Fibroblast of skin of right biceps (primary cell): Measurements from ENCODE around the gene GSTT4.
"Not testable (repeated sequence)": the region's sequence is repeated elsewhere in the genome, so short reads cannot be mapped to it uniquely, and the experiment has no call there.

Experiments used
- DNase-seq: peaks from one replicate; pipeline ENCODE4 v3.0.0-alpha.2; 2013

Gene GSTT4

DNA sequence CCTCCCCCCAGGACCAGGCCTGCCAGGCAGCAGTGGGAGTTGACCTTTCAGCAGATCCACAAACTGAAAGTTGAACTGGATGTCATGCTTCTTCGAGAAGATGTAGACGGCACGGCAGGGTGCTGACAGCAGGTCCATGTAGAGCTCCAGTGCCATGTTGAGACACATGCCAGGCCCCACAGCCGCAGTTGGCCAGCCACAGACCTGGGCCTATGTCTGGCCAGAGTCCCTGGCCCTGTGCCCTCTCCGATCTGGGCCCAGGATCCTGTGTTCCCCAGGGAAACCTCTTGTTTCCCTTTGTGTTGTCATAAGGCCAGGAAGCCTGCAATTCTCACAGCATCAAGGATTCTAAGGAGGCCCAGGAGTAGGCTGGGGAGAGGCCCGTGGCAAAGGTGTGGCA lies at the start of gene GSTT4:
Gene GSTT4 (minus strand): TSS at position 253 of the 400 bp plus-strand sequence. CDS start 97 bp downstream, at position 156.
- DNase-seq: no peak

DNA sequence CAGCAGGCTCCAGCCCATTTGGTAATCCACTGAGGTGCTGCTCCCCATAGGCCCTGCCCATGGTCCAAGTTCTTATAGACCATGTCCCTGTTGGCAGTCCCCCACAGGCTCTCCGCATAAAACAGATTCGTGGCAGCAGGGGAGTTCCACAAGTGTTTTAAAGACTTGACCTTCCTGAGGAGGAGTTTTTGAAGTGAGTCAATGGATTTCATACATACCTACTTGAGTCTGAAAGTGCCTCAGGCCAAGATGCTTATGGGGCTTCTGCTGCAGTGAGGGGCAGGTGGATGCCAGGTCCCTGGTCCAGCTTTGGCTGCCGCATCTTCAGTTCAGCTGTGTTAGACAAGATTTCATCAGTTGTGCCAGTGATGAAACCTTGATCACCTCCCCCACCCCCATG lies 49.1 kb upstream of the GSTT4 start:
- no peak for DNase-seq

GRCh38 chr22:24053481-24054226 lies 48.4 kb upstream of the GSTT4 start:
- DNase-seq: no peak

DNA sequence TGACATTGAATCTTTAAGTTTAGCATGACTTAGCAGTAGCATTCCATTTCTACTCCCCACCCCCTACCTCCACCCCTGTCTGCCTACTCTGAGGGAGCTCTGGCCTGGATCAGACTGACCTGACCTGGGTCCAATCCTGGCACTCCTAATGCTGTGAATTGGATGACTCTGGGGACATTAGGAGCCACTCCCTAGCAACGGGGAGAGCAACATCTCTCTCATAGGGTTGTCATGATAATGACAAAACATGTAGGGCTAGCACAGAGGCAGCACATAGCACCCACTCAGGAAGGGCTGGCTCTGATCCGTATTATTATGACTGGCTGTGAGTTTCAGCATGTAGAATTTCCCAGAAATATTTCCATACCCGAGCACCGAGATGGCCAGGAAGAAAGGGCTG lies 46.3 kb upstream of the GSTT4 start:
- DNase-seq: no peak

DNA sequence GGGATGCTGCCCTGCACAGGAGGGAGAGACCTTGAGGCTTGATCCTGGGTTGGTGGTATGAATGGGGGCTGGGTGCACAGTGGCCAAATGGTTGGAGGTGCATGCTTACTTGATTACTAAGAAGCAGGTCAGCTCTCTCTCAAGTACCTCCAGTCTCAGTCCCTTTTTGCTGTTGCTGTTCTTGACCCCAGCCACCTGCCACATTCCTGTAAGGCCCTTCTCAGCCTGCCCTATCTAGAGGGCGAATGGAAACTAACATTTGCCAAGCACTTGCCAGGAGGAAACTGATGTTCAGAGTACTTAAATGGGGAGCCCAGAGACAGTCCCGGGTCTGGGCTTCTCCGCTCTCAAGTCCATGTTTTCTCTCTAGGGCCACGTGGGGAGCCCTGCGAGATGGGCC lies 45.8 kb upstream of the GSTT4 start:
- DNase-seq: no peak

DNA sequence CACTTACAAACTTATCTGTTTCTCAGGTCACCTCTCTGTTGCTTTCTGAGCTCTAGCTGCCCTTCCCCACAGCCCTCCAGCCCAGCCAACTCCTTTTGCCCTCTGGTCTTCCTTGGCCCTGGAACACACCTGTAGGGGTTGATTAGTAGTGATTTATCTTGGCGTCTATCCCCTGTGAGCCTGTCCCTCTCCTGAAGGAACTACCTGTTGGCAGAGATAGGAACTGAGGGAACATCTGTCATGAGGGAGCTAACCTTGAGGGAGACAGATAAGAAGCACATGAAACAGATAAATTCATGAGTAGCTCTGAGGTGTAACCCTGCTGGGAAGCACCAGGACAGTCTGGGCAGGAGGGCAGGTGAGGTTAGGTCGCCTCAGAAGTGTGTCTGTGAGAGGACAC lies 44.7 kb upstream of the GSTT4 start:
- no peak for DNase-seq

GRCh38 chr22:24049211-24049610 lies 44.0 kb upstream of the GSTT4 start:
- no peak for DNase-seq

DNA sequence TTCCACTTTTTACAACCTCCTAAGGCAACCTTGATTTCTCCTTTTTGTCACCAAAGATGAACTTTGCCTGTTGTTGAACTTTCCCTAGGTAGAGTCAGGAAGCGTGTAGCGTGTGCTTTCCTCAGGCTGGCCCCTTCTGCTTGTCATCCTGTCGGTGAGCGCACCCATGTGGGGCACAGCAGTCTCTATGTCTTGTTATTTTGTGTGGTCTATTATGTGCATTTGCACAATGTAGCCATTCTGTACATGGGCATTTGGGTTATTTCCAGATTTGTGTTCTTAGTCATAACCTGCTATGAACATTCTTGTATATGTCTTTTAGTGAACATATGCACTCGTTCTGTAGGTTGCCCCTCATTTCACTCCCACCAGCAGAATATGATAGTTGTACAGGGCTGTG lies 40.8 kb upstream of the GSTT4 start:
- DNase-seq: peak; percentile 27

DNA sequence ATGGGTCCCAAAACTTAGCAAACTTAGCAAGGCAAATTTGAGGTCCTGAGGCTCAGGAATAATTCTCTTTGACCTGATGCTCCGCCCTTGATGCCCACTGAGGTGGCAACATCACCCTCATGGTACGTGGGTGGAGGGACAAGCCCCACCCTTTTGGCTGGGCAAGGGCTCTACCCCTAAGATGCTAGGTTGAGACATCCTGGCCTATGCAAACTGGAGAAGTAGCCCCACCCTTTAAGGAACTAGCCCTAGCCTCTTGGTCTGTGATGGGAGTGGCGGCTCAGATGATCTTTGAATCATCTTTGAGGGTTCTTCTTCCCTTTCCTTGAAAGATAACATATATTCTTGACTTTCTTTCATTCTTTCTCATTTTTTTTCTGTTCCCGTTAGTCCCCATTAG lies 38.7 kb upstream of the GSTT4 start:
- DNase-seq: no peak

- DNase-seq: not testable (repeated sequence)
These were observed 38.2 kb upstream of the GSTT4 start for GRCh38 chr22:24043465-24043864.

DNA sequence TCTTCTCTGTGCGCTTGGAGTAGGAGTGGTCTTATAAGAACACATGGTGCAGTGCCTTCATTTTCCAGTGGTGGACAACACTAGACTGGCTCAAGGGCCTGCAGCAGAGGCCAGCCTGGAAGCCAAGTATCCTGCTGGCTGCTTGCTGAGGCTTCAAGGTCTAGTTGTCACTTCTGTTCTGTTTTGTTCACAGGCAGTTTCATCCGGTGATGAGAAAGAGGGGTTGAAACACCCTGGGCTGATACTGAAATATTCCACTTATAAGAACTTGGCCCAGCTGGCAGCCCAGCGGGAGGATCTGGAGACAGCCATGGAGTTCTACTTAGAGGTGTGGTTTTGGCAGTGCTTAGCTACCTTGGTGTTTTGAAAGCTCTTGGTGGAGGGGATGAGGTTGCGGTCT lies 35.7 kb upstream of the GSTT4 start:
- DNase-seq: no peak

DNA sequence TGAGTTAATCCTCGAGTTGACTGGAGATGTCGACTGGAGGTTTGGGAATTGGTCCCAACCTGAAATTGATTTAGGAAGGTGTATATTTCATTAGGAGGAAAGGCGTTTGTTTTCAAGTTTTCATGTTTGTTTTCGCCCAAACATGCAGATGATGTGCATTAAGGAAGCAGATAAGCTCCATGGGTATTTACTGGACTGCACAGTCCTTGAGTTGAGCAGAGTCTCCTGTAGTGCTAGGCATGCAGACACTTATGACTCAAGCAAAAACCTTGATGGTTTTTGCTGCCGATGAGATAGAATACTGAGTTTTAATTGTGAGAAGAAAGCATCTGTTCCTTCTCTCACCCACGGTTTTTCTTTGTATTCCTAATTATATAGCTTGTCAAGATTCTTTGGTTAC lies 33.8 kb upstream of the GSTT4 start:
- no peak for DNase-seq

DNA sequence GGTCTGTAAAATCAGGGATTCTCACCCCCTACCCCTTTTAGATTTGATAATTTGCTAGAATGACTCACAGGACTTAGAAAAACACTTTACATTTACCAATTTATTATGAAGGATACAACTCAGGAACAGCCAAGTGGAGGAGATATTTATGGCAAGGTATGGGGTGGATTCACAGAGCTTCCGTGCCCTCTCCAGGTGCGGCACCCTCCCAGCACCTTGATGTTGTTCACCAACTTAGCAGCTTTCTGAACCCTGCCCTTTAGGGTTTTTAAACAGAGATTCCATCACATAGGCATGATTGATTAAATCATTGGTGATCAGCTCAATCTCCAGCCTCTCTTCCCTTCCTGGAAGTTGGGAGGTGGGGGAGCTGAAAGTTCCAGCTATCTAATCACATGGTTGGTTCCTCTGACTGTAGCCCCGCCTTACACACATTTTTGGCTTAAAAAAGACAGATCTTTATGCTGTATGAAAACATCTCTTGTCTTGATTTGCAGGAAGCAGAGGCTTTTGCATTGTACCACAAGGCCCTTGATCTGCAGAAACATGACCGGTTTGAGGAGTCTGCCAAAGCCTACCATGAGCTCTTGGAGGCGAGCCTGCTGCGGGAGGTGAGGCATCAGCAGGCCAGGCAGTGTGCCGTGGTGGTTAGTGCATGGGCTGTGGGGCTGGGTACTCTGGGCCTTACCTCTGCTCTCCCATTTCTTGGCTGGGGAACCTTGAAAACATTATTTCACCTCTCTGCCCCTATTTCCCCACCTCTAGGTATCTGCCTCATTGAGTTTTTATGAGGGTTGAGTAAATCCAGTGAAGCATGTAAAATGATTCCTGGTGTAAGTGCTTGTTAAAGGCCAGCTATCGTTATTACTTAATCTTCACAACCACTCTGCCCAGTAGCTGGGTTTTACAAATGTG lies 32.9 kb upstream of the GSTT4 start:
- no peak for DNase-seq

DNA sequence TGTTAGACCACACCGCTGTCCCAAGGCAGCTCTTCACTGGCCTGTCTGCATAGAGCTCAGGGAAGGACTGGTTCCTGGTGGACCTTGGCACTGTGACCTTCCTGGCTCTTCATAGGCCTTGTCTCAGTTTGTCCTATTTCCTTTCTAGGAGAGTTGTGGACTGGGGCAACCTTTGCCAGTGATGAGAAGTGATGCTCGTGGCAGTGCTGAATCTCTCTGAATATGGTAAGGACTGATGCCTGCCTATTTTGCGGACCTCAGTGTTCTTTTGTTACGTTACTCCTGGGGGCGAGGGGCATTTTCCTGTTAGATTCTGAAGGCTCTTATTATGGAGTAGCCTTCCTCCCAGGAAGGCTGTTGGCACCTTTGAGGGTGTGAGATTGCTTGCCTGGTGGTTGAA lies 30.0 kb upstream of the GSTT4 start:
- no peak for DNase-seq

GRCh38 chr22:24033731-24034130 lies 28.5 kb upstream of the GSTT4 start:
- no peak for DNase-seq

- no peak for DNase-seq
These were observed 25.0 kb upstream of the GSTT4 start for GRCh38 chr22:24030186-24030702.

DNA sequence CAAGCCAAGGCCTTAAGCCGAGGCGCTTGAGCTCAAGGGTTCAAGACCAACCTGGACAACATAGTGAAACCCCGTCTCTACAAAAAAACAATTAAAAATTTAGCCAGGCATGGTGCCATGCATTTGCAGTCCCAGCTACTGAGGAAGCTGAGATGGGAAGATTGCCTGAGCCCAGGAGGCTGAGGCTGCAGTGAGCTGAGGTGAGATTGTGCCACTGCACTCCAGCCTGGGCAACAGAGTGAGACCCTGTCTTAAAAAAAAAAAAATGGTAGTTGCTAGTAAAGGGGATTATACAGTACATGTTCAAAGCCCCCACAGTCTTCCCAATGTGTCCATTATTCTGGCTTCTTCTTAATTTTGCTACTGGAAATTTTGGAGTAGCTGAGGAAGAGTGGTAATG lies 24.1 kb upstream of the GSTT4 start:
- DNase-seq: no peak

DNA sequence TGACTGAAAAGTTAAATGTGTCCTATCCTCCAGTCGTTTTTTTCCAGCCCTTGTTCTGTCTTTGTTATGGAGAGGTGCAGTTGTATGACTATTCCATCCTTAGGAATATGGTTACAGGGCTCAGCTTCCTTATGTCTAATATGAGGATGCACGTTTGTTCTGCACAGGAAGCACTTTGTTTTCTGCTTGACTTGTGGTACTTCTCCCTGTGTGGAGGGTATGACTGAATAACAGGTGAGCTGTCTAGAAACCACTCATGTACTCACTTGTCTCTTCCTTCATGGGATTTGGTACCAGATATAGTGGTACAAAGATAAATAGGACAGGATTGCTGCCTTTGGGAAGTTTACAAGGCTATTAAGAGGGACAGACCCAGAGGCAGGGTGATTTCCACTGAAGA lies 23.3 kb upstream of the GSTT4 start:
- DNase-seq: no peak

DNA sequence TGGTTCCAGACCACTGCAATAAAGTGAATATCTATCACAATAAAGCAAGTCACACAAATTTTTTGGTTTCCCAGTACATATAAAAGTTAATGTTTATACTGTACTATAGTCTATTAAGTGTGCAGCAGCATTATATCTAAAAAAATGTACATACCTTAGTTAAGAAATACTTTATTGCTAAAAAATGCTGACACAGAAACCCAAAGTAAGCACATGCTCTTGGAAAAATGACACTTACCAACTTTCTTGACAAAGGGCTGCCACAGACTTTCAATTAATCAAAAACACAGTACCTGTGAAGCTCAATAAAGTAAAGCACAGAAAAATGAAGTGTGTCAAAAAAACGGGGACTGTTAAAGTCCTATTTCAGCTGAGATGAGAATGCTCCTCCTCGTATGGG lies 22.7 kb upstream of the GSTT4 start:
- no peak for DNase-seq

GRCh38 chr22:24027389-24027975 lies 22.2 kb upstream of the GSTT4 start:
- no peak for DNase-seq

GRCh38 chr22:24026733-24027132 lies 21.5 kb upstream of the GSTT4 start:
- no peak for DNase-seq

GRCh38 chr22:24026056-24026455 lies 20.8 kb upstream of the GSTT4 start:
- DNase-seq: no peak

DNA sequence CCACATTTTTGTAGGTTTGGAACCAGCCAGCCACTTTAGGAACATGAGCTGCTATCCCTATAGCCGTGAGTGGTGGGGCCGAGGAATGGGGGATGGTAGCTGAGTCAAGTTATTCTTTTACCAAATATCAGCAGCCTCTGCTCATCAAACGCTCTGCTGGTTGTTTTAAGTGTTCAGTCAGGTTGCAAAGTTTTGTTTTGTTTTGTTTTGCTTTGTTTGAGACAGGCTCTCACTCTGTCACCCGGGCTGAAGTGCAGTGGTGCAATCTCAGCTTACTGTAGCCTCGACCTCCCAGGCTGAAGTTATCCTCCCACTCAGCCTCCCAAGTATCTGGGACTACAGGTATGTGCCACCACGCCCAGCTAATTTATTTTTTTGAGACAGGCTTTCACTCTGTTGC lies 20.2 kb upstream of the GSTT4 start:
- DNase-seq: no peak

DNA sequence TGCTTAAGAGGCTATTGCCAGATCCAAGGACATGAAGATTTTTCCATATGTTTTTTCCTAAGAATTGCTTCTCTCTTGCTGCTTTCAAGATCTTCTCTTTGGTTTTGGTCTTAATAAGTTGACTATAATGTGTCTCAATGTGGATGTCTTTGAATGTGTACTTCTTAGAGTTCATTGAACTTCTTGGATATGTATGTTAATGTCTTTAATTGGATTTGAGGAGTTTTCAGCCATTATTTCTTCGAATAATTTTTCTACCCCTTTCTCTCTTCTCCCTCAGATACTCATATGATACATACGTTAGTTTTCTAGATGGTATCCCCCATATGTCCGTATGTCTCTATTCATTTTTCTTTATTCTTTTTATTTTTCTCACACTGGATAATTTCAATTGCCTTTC lies 19.1 kb upstream of the GSTT4 start:
- no peak for DNase-seq
